B cell (primary cell): Measurements from ENCODE around the gene SPATA17. TPM values are rescaled to one million over a fixed set of nuclear protein-coding genes. Genes with fewer than 3 reads are reported as not detected.

ENCODE experiments used
- ATAC-seq: fragments of 200-7000 bp; cut with Tn5 transposase; one replicate; pipeline ENCODE4 v1.10.0; 2021; ENCODE audit warnings: low read depth, mild to moderate bottlenecking, moderate number of reproducible peaks, moderate library complexity
- CTCF ChIA-PET: fragments of 350-600 bp; sonication (Branson Sonifier 250); formaldehyde crosslinking; loops from one replicate; lab custom pipeline; 2021; ENCODE audit warnings: antibody characterized with exemption, inconsistent platforms; lab: Charles Lee
- POLR2A ChIA-PET: fragments of 350-600 bp; sonication (Branson Sonifier 250); formaldehyde crosslinking; loops from one replicate; lab custom pipeline; 2021; ENCODE audit warnings: antibody characterized with exemption; lab: Charles Lee
- DNase-seq: peaks from one replicate; pipeline ENCODE4 v3.0.0; 2013
- H2AFZ ChIP-seq: 2 replicates; pipeline ENCODE4 v1.6.1; 2012; ENCODE audit warnings: mild to moderate bottlenecking, low read depth, low read length; ENCODE audit not compliant: insufficient read depth, poor library complexity, severe bottlenecking
- H3K27ac ChIP-seq, 2 donors: 1 replicate in 1 of 2; 2 replicates in 1 of 2; pipeline ENCODE4 v1.5.1; 2012 to 2013; ENCODE audit warnings: low read length in 2 of 2, mild to moderate bottlenecking in 2 of 2, moderate library complexity in 1 of 2
- H3K27me3 ChIP-seq, 4 experiments: fragments of 200-600 bp in 1 of 4; sonication (generic) in 1 of 4; replicated peaks in 1 of 4; 1 replicate in 2 of 4; 2 replicates in 2 of 4; pipeline versions ENCODE4 v1.6.1 to v1.7.0; 2013 to 2016; ENCODE audit warnings: low read length in 3 of 4, mild to moderate bottlenecking in 2 of 4, mixed read lengths in 1 of 4, moderate library complexity in 1 of 4; ENCODE audit not compliant: insufficient read depth in 4 of 4, control insufficient read depth in 3 of 4; ENCODE audit errors: control extremely low read depth in 1 of 4
- H3K36me3 ChIP-seq, 2 experiments: replicated peaks in 1 of 2; 1 replicate in 1 of 2; 2 replicates in 1 of 2; pipeline versions ENCODE4 v1.6.1 to v1.7.1; 2013; ENCODE audit warnings: low read length in 1 of 2; ENCODE audit not compliant: insufficient read depth in 2 of 2, control insufficient read depth in 1 of 2; ENCODE audit errors: control extremely low read depth in 1 of 2, extremely low read depth in 1 of 2
- H3K4me1 ChIP-seq, 2 donors: fragments of 200-600 bp in 1 of 2; sonication (generic) in 1 of 2; 1 replicate in 1 of 2; 2 replicates in 1 of 2; pipeline versions ENCODE4 v1.5.1 to v1.6.1; 2013 to 2017; ENCODE audit warnings: low read length in 2 of 2; ENCODE audit not compliant: control insufficient read depth in 2 of 2, insufficient read depth in 2 of 2
- H3K4me2 ChIP-seq: replicated peaks from 2 replicates; pipeline ENCODE3; 2012; ENCODE audit warnings: mild to moderate bottlenecking, low read depth, low read length; ENCODE audit not compliant: poor library complexity, severe bottlenecking
- H3K4me3 ChIP-seq, 5 experiments: fragments of 200-600 bp in 1 of 5; sonication (generic) in 1 of 5; 1 replicate in 3 of 5; 2 replicates in 2 of 5; pipeline versions ENCODE4 v1.5.1 to v1.7.0; 2011 to 2016; ENCODE audit warnings: low read length in 4 of 5, mild to moderate bottlenecking in 4 of 5, low read depth in 2 of 5, control low read depth in 1 of 5, moderate library complexity in 1 of 5; ENCODE audit not compliant: insufficient read depth in 1 of 5; ENCODE audit errors: control extremely low read depth in 1 of 5, extremely low read depth in 1 of 5
- H3K79me2 ChIP-seq: fragments of 200-600 bp; sonication (generic); one replicate; pipeline ENCODE4 v1.6.0; 2016; ENCODE audit warnings: low read length; ENCODE audit not compliant: control insufficient read depth, insufficient read depth
- H3K9ac ChIP-seq: fragments of 200-600 bp; sonication (generic); 2 replicates; pipeline ENCODE4 v1.6.1; 2017; ENCODE audit warnings: mild to moderate bottlenecking, low read length, moderate library complexity
- H3K9me3 ChIP-seq, 3 donors: one replicate each; pipeline versions ENCODE4 v1.6.1 to v1.7.1; 2013; ENCODE audit warnings: low read length in 2 of 3; ENCODE audit not compliant: control insufficient read depth in 2 of 3, insufficient read depth in 1 of 3; ENCODE audit errors: control extremely low read depth in 1 of 3
- H4K20me1 ChIP-seq: 2 replicates; pipeline ENCODE4 v1.6.0; 2012; ENCODE audit warnings: mild to moderate bottlenecking, low read length; ENCODE audit not compliant: insufficient read depth, control insufficient read depth, poor library complexity, severe bottlenecking
- H3K27ac Mint-ChIP-seq: one replicate; pipeline ENCODE4 v1.8.0; 2021; ENCODE audit warnings: mixed read lengths
- H3K27me3 Mint-ChIP-seq: one replicate; pipeline ENCODE4 v1.8.0; 2021; ENCODE audit warnings: mixed read lengths
- H3K4me1 Mint-ChIP-seq: one replicate; pipeline ENCODE4 v1.8.0; 2021; ENCODE audit warnings: mixed read lengths
- H3K4me3 Mint-ChIP-seq: one replicate; pipeline ENCODE4 v1.8.0; 2021; ENCODE audit warnings: mixed read lengths
- H3K9me3 Mint-ChIP-seq: one replicate; pipeline ENCODE4 v1.8.0; 2022; ENCODE audit warnings: mixed read lengths; ENCODE audit not compliant: insufficient read depth
- EZH2 ChIP-seq: IDR thresholded peaks from 2 replicates; pipeline ENCODE4 v1.6.1; 2012; ENCODE audit warnings: borderline replicate concordance, low read depth, mild to moderate bottlenecking, moderate library complexity, low read length; ENCODE audit not compliant: insufficient read depth, poor library complexity, severe bottlenecking
- WGBS: methylation state at CpG from one replicate; pipeline ENCODE4 v1.1.5; 2013; ENCODE audit warnings: missing lambda C conversion rate; ENCODE audit not compliant: insufficient coverage; 5-methylcytosine and 5-hydroxymethylcytosine counted together
- intact Hi-C: fragments of 100-400 bp; cut with micrococcal nuclease; formaldehyde crosslinking; loops from one replicate; pipeline ENCODE4 v1.10.0; 2022
- polyA plus RNA-seq: library from polyadenylated mRNA; depleted of rRNA; stranded (reverse); fragments of >200 nt; gene quantifications from 2 replicates; pipeline ENCODE4 v1.2.3, GENCODE V29; 2012
- total RNA-seq, 2 donors: library from RNA; stranded (reverse); fragments of 120-200 nt in 1 of 2; gene quantifications; 1 replicate in 1 of 2; 2 replicates in 1 of 2; pipeline versions ENCODE4 v1.2.3 to v1.2.4, GENCODE V29; 2013 to 2022
- TF ChIP-seq, protein P1 (sequence below): fragments of 200-600 bp; IDR thresholded peaks from one replicate; pipeline ENCODE4 v1.8.0; 2022; ENCODE audit warnings: antibody characterized with exemption, mild to moderate bottlenecking

The SPATA17 gene
- total and polyA plus RNA-seq, 2 donors (not counting 1 experiment from before 2014, with no cell fraction given), result not detected

DNA sequence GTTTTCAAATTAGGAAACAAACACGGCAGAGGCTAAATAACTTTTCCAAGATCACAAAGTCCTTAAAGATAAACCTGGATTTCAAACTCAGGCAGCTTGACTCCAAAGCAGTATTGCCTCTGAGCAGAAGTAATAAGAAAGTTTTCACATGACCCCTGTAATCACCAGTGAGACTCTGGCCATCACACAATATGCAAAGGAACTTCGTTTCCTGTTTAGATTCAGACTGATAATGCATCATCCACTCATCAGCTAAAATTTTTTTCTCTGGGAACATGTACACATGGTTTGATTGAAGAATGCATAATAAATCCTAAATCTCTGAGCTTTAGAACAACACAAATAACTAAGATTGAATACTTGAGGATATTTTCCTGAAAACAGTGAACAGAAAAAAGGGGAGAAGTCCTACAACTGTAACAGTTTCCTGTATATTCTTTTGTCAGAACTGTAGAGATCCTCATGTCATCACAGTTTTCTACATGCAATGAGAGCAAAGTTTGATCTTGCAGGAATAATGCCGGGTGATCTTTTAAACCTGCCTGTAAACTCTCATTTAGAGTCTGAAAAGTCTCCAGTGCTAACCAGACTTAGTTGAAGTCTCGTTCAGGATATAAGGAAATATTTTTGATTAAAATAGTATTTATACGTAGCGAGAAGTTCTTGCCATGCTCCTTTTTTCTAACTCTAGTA, 225.3 kb downstream of the SPATA17 start:
- Histone ChIP-seq H3K4me3 (no peak overlapping the region), H4K20me1 (no peaks in the 10 kb centered on the region), H3K4me2 (no peak overlapping the region), H3K36me3 (no peaks in the 10 kb centered on the region), H3K27ac (no peak overlapping the region), H3K27me3 (no peaks in the 10 kb centered on the region), H3K9ac (no peak overlapping the region), H3K79me2 (no peaks in the 10 kb centered on the region), H3K9me3 (peaks cover 0 to 1% (median 0%) of the 10 kb centered on the region in 3 donors), H2AFZ (no peak overlapping the region), H3K4me1 (no peaks in the 10 kb centered on the region)
- WGBS, result no CpG with 5 or more reads among the region's 6 CpGs
- DNase-seq (no peak), ATAC-seq (no peak)
- Mint-ChIP-seq H3K4me1 (no peaks in the 10 kb centered on the region), H3K27ac (no peak overlapping the region), H3K9me3 (no peaks in the 10 kb centered on the region), H3K4me3 (no peak overlapping the region), H3K27me3 (no peaks in the 10 kb centered on the region)
- CTCF ChIA-PET, result no interaction called here
- POLR2A ChIA-PET, result no interaction called here
- intact Hi-C loops, result no loop called here
- TF ChIP-seq, protein P1, sequence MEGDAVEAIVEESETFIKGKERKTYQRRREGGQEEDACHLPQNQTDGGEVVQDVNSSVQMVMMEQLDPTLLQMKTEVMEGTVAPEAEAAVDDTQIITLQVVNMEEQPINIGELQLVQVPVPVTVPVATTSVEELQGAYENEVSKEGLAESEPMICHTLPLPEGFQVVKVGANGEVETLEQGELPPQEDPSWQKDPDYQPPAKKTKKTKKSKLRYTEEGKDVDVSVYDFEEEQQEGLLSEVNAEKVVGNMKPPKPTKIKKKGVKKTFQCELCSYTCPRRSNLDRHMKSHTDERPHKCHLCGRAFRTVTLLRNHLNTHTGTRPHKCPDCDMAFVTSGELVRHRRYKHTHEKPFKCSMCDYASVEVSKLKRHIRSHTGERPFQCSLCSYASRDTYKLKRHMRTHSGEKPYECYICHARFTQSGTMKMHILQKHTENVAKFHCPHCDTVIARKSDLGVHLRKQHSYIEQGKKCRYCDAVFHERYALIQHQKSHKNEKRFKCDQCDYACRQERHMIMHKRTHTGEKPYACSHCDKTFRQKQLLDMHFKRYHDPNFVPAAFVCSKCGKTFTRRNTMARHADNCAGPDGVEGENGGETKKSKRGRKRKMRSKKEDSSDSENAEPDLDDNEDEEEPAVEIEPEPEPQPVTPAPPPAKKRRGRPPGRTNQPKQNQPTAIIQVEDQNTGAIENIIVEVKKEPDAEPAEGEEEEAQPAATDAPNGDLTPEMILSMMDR, result no peak
- no peak for TF ChIP-seq EZH2

DNA sequence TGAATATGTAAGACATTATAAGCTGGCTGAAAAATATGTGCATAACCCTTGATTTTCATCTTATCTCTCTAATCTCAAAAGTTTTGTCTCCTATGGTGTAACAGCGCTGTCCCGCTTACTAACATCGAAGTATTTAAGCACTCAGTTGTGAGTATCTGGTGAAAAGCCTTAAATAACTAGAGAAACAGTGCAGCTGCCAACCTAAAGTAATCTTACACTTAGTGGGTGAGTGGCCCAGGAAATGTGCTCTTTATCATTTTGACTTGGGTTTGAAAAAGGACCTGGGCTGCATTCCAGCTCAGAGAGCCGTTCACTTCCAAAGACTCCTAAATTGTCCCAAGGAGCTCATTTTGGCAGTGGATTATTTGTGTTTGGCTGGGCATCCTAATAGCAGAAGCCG, 225.9 kb downstream of the SPATA17 start:
- no peaks in the 10 kb centered on the region for H3K4me1 ChIP-seq
- POLR2A ChIA-PET, result no interaction called here
- WGBS, result 40% methylated on average over 1 of the region's 5 CpGs
- H3K79me2 ChIP-seq, result no peaks in the 10 kb centered on the region
- Mint-ChIP-seq H3K4me3 (no peak overlapping the region), H3K27me3 (no peaks in the 10 kb centered on the region), H3K9me3 (no peaks in the 10 kb centered on the region), H3K27ac (no peak overlapping the region), H3K4me1 (no peaks in the 10 kb centered on the region)
- DNase-seq (no peak), ATAC-seq (no peak)
- no peak overlapping the region for H2AFZ ChIP-seq
- H3K27ac ChIP-seq, result no peak overlapping the region
- no peaks in the 10 kb centered on the region for H4K20me1 ChIP-seq
- TF ChIP-seq EZH2, result no peak
- TF ChIP-seq, protein P1, result no peak
- H3K9me3 ChIP-seq, result peaks cover 0 to 1% (median 0%) of the 10 kb centered on the region in 3 donors
- H3K4me3 ChIP-seq, result no peak overlapping the region
- H3K4me2 ChIP-seq, result no peak overlapping the region
- no peaks in the 10 kb centered on the region for H3K36me3 ChIP-seq
- H3K27me3 ChIP-seq, result no peaks in the 10 kb centered on the region
- CTCF ChIA-PET, result no interaction called here
- intact Hi-C loops, result no loop called here
- H3K9ac ChIP-seq, result no peak overlapping the region
